ENCODE data around the gene CKMT2. TPM values are rescaled to one million over a fixed set of nuclear protein-coding genes. Genes with fewer than 3 reads are reported as not detected.
"Not testable (repeated sequence)": the region's sequence is repeated elsewhere in the genome, so short reads cannot be mapped to it uniquely, and the experiment has no call there.

Gene CKMT2
- total RNA-seq, 1 donor from 2014 or later = 0.07 TPM

DNA sequence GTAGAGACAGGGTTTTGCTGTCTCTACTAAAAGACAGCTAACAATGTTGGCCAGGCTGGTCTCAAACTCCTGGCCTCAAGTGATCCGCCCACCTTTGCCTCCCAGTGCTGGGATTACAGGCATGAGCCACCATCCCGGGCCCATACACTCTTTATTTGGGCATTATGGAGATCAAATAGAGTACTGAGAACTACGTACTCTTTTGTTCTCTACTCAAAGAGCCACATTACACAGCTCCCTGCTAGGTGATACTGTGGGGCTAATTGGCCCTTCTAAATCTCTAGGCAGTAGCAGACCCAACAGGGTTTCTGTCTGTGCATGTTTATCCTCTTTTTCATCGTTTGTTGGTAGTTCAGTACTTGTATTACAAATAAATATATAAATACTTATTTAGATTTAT, 16.1 kb downstream of the CKMT2 start:
- DNase-seq (ENCODE audit: low read depth, low spot score) = no peak

GRCh38 chr5:81250004-81250403, 16.9 kb downstream of the CKMT2 start:
- no peak for DNase-seq (ENCODE audit: low read depth, low spot score)

GRCh38 chr5:81251922-81252321, 18.8 kb downstream of the CKMT2 start:
- DNase-seq (ENCODE audit: low read depth, low spot score) = no peak

- DNase-seq (ENCODE audit: low read depth, low spot score) = no peak
Measured at GRCh38 chr5:81252904-81253303, 19.8 kb downstream of the CKMT2 start.

GRCh38 chr5:81253875-81254274, 20.8 kb downstream of the CKMT2 start:
- no peak for DNase-seq (ENCODE audit: low read depth, low spot score)

DNA sequence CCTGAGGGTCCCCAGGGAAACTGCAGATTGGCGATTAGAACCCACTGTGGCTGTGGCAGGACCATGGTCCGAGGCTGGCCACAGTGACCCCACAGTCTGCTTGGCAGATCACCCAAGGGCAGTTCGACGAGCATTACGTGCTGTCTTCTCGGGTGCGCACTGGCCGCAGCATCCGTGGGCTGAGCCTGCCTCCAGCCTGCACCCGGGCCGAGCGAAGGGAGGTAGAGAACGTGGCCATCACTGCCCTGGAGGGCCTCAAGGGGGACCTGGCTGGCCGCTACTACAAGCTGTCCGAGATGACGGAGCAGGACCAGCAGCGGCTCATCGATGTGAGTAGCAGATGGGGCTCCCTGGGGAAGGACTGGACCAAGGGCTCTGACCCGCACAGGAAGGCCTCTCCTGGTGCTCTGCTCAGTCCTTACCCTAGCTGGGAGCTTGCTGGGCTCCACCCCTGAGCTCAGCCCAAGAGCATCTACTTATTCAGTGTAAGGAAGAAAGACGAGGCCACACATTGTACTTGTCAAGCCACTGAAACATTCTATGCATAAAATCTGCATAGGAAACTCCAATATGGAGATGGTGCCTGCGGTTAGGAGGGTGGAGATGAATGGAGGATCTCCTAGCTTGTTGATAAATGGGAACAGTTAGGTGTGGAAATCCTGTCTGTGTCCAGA, 21.9 kb downstream of the CKMT2 start:
- no peak for DNase-seq (ENCODE audit: low read depth, low spot score)

- DNase-seq (ENCODE audit: low read depth, low spot score) = no peak
Measured at GRCh38 chr5:81256766-81257165, 23.6 kb downstream of the CKMT2 start.

DNA sequence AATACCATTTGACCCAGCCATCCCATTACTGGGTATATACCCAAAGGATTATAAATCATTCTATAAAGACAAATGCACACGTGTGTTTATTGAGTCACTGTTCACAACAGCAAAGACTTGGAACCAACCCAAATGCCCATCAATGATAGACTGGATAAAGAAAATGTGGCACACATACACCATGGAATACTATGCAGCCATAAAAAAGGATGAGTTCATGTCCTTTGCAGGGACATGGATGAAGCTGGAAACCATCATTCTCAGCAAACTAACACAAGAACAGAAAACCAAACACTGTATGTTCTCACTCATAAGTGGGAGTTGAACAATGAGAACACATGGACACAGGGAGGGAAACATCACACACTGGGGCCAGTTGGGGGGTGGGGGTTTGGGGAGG, 29.7 kb downstream of the CKMT2 start:
- DNase-seq (ENCODE audit: low read depth, low spot score) = not testable (repeated sequence)

DNA sequence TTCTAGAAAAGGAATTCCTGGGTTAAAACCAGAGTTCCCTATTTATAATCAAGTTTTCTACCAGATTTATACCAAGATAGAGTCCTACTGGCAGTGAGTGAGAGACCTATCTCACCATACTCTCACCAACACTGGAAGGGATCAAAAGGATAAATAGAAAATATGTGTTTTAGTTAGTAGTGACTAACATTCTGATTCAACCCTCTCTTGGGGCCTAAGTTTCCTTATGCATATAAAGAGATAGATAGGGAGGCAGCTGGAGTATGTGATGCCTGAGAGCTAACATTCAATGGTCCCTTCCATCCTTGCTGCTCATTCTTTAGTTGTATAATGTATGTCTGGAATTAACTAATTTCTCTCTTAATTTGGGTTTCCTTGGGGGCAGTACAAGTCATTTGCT, 32.0 kb downstream of the CKMT2 start:
- DNase-seq (ENCODE audit: low read depth, low spot score) = no peak

DNA sequence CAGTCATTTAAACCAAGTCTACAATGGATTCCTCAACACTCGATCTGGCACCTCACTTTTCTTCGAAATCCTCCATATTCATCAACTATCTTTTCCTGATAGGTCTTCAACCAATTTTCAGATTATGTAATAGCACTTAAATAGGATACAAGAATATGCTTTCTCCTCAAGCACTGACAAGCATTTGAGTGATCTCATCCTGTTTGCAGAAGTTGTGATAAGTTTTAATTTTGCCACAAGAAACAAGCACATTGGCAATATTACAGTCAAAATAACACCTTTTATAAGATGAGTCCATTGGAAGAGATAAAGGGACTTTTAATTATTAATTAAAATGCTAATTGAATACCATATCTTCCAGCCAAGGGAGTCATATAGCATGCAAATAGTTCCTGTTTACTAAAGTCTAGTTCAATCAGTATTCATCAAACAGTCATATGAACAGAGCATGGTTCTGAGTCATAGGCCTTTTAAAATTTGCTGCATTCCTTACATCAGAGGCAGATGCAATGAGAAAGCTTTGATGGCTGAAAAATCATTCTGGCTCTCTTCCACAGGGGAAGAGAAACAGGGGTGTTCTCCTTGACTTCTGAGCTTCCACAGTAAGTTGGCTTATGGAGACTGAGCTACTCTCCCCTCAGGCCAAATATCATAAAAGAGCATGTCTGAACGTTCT, 35.5 kb downstream of the CKMT2 start:
- DNase-seq (ENCODE audit: low read depth, low spot score) = peak; percentile 27

GRCh38 chr5:81269751-81270393, 36.8 kb downstream of the CKMT2 start:
- DNase-seq (ENCODE audit: low read depth, low spot score) = no peak

DNA sequence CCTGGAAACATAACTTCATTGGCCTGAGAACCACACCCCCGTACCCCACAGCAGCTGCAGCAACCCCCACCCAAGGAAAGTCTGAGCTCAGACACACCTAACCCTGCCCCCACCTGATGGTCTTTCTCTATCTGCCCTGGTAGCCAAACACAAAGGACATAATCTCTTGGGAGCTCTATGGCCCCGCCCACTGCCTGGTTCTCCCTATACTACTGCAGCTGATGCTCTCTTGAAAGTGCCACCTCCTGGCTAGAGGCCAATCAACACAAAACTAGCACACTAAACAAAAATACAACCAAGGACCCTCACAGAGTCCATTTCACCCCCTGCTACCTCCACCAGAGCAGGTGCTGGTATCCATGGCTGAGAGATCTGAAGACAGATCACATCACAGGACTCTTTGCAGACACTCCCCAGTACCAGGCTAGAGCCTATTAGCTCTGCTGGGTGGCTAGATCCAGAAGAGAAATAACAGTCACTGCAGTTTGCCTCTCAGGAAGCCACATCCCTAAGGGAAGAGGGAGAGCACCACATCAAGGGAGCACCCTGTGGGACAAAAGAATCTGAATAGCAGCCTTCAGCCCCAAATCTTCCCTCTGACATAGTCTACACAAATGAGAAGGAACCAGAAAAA, 37.4 kb downstream of the CKMT2 start:
- DNase-seq (ENCODE audit: low read depth, low spot score) = not testable (repeated sequence)

DNA sequence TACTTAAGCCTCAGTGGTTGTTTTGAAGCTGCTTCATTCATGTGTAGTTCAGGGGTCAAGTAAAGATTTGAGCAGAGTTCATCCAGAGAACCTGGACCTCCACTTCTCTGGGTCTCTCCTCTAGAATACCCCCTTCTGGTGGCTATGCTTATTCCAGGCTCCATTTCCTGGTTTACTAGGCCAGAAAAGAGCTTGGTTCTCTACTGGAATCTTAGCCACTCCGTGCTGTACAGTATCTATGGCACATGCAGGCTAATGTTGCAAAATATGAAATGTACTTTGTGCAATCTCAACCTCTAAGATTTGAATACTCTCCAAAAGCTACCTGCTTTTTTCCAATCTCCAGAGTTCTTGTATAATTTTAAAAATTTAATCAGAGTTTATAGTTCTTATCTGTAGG, 50.9 kb downstream of the CKMT2 start:
- DNase-seq (ENCODE audit: low read depth, low spot score) = no peak

DNA sequence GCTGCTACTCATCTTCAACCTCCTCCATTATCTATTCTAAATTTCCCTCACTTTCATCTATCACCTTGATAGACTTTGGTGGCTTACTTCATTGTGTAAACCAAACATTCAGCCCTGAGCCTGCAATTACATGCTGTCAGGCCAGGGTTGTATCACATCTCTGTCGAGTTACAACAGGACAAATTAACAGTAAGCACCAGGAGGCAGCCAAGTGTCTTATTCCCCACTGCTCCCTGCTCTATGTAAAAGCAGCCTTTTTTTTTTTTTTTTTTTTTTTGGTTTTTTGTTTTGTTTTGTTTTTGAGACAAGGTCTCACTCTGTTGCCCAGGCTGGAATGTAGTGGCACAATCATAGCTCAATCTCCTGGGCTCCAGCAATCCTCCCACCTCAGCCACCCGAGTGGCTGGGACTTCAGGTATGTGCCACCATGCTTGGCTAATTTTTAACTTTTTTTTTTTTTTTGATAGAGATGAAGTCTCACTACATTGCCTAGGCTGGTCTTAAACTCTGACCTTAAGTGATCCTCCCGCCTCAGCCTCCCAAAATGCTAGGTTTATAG, 53.0 kb downstream of the CKMT2 start:
- no peak for DNase-seq (ENCODE audit: low read depth, low spot score)

GRCh38 chr5:81288021-81288433, 54.9 kb downstream of the CKMT2 start:
- no peak for DNase-seq (ENCODE audit: low read depth, low spot score)

DNA sequence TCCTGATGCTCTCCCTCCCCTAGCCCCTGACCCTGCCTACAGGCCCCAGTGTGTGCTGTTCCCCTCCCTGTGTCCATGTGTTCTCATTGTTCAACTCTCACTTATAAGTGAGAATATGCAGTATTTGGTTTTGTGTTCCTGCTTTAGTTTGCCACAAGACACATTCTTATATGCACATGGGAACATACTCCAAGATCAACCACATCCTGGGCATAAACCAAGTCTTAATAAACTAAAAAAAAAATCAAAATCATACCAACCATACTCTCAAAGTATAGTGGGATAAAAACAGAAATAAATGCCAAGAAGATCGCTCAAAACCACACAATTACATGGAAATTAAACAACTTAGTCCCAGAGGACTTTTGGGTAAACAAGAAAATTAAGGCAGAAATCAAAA, 57.0 kb downstream of the CKMT2 start:
- no peak for DNase-seq (ENCODE audit: low read depth, low spot score)

- no peak for DNase-seq (ENCODE audit: low read depth, low spot score)
Measured at GRCh38 chr5:81292130-81292529, 59.0 kb downstream of the CKMT2 start.

DNA sequence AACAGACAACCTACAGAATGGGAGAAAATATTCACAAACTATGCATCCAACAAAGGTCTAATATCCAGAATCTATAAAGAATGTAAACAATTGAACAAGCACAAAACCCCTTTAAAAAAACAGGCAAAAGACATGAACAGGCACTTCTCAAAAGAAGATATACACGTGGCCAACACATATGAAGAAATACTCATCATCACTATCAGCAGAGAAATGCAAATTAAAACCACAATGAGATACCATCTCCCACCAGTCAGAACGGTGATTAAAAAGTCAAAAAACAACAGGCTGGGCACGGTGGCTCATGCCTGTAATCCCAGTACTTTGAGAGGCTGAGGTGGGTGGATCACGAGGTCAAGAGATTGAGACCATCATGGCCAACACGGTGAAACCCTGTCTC, 60.9 kb downstream of the CKMT2 start:
- DNase-seq (ENCODE audit: low read depth, low spot score) = not testable (repeated sequence)

DNA sequence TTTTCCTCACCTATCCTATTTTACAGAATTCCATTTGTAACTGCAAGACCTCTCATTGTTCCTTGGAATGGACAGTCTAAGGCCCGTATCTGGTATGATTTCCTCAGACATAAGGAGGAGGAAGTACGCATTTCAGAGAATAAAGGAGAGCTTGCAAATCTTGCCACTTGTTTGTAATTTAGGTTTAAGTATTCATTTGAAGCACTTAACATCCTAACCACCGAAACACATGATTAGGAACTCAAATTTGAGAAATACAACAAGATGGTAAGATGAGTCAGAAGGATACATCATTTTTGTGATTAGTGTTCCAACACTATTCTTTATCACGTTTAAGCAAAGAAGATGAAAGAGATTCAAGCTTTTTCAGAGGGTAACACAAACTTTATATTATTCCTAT, 64.4 kb downstream of the CKMT2 start:
- DNase-seq (ENCODE audit: low read depth, low spot score) = no peak

GRCh38 chr5:81300921-81301270, 67.8 kb downstream of the CKMT2 start:
- DNase-seq (ENCODE audit: low read depth, low spot score) = no peak

DNA sequence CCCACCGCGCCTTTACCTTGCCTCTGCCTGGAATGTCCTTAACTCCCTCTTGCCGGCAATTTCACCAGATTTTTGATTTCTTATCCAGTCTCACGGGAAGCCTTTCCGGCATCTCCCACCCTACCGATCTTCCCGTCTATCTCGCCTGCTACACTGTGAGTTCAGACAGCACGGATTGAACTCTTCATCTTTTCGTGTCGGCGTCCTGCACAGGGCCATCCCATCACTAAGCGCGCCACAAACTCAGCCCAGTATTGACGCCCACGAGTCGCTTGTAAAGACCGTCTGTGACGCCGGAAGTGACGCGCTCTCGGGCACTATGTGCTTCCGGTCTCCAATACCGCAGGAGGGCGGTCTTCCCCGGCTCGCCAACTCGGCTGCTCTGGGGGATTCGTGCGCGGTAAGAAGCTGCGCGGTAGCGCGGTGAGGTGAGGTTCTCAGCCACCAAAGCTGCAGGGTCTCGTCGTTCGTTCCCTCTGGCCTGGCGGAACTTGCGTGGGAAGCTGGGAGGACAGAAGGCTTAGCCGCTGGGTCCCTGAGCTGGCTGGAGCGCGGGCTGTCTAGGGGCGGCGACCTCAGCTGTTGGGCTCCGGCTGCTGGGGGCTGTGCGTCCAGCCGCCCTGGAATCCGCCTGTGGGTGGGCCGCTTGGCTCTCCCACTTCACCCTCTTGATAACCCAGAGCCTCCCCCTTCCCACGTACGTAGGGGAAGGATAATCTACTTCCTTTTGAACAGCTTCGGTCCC, 68.3 kb downstream of the CKMT2 start, which contains the start of gene ZCCHC9:
Gene ZCCHC9, plus strand, starts transcription at position 317 of the 745 bp plus-strand sequence. CDS start 3,171 bp downstream, outside the sequence.
- peak; percentile 91 for DNase-seq (ENCODE audit: low read depth, low spot score)

Data from pulmonary artery endothelial cell (primary cell).